GM19328 (cell line): ENCODE measurements around the gene EFL1.
A peak's percentile ranks its signal among the peaks of the same experiment; 100 is the strongest.
"Not testable (repeated sequence)": the region's sequence is repeated elsewhere in the genome, so short reads cannot be mapped to it uniquely, and the experiment has no call there.

ENCODE experiments used
- ATAC-seq: cut with Tn5 transposase; IDR thresholded peaks from one replicate; pipeline ENCODE4 v1.9.1; 2021; ENCODE audit warnings: mild to moderate bottlenecking, moderate library complexity; ENCODE audit not compliant: unreplicated experiment

Gene EFL1

GRCh38 chr15:82204575-82204974, 58.0 kb downstream of the EFL1 start:
- not testable (repeated sequence) for ATAC-seq

- peak; percentile 85 for ATAC-seq
Measured at GRCh38 chr15:82197733-82198594, 64.6 kb downstream of the EFL1 start.

GRCh38 chr15:82196353-82196752, 66.2 kb downstream of the EFL1 start:
- ATAC-seq = no peak

GRCh38 chr15:82195818-82196217, 66.7 kb downstream of the EFL1 start:
- not testable (repeated sequence) for ATAC-seq

GRCh38 chr15:82194488-82194887, 68.0 kb downstream of the EFL1 start:
- ATAC-seq = not testable (repeated sequence)

GRCh38 chr15:82193435-82193834, 69.1 kb downstream of the EFL1 start:
- ATAC-seq = not testable (repeated sequence)

- ATAC-seq = not testable (repeated sequence)
Measured at GRCh38 chr15:82192394-82192793, 70.1 kb downstream of the EFL1 start.

- peak; percentile 88 for ATAC-seq
Measured at GRCh38 chr15:82186719-82187406, 75.7 kb downstream of the EFL1 start.

GRCh38 chr15:82186161-82186560, 76.4 kb downstream of the EFL1 start:
- no peak for ATAC-seq

- no peak for ATAC-seq
Measured at GRCh38 chr15:82184776-82185175, 77.8 kb downstream of the EFL1 start.

- ATAC-seq = no peak
Measured at GRCh38 chr15:82184355-82184754, 78.2 kb downstream of the EFL1 start.

- ATAC-seq = no peak
Measured at GRCh38 chr15:82183121-82184031, 79.2 kb downstream of the EFL1 start.

- ATAC-seq = no peak
Measured at GRCh38 chr15:82181371-82181770, 81.2 kb downstream of the EFL1 start.

GRCh38 chr15:82178061-82178460, 84.5 kb downstream of the EFL1 start:
- no peak for ATAC-seq

- no peak for ATAC-seq
Measured at GRCh38 chr15:82177291-82178010, 85.1 kb downstream of the EFL1 start.

GRCh38 chr15:82176542-82176941, 86.0 kb downstream of the EFL1 start:
- no peak for ATAC-seq

GRCh38 chr15:82174471-82175235, 87.9 kb downstream of the EFL1 start:
- no peak for ATAC-seq

- ATAC-seq = no peak
Measured at GRCh38 chr15:82173108-82173507, 89.4 kb downstream of the EFL1 start.

GRCh38 chr15:82172506-82172905, 90.0 kb downstream of the EFL1 start:
- no peak for ATAC-seq

- no peak for ATAC-seq
Measured at GRCh38 chr15:82168757-82169156, 93.8 kb downstream of the EFL1 start.
